BJ (cell line): ENCODE results near the gene CDC7. TPM values are rescaled to one million over a fixed set of nuclear protein-coding genes. Genes with fewer than 3 reads are reported as not detected.

Experiments
- CTCF ChIA-PET: fragments of 350-600 bp; formaldehyde crosslinking; extraction: SDS; loops from one replicate; lab custom pipeline; 2021; ENCODE audit warnings: antibody characterized with exemption, inconsistent platforms; lab: Yijun Ruan, JAX
- POLR2A ChIA-PET: fragments of 300-600 bp; sonication (Branson Sonifier 250); formaldehyde crosslinking; extraction: SDS; loops from one replicate; lab custom pipeline; 2021; ENCODE audit warnings: antibody characterized with exemption; lab: Charles Lee
- DNase-seq: peaks from one replicate; pipeline ENCODE4 v3.0.0-alpha.2; 2011; ENCODE audit warnings: low read depth
- H3K27me3 ChIP-seq: 2 replicates; pipeline ENCODE4 v1.6.0; 2011; ENCODE audit warnings: low read length; ENCODE audit not compliant: control insufficient read depth, insufficient read depth
- H3K36me3 ChIP-seq: 2 replicates; pipeline ENCODE4 v1.5.1; 2011; ENCODE audit warnings: low read length; ENCODE audit not compliant: control insufficient read depth, insufficient read depth
- H3K4me3 ChIP-seq: 2 replicates; pipeline ENCODE4 v1.5.1; 2011; ENCODE audit warnings: low read depth, mild to moderate bottlenecking, control low read depth, low read length
- polyA plus RNA-seq: library from polyadenylated mRNA; depleted of rRNA; stranded (reverse); fragments of >200 nt; gene quantifications from 2 replicates; pipeline ENCODE4 v1.2.3, GENCODE V29; 2011
- TF ChIP-seq, protein P1 (sequence below): IDR thresholded peaks from 2 replicates; pipeline ENCODE4 v1.5.1; 2011; ENCODE audit warnings: low read depth, mild to moderate bottlenecking, control low read depth, inconsistent platforms, low read length, moderate library complexity; ENCODE audit not compliant: insufficient read depth

CDC7 gene
- polyA plus RNA-seq, 1 experiment, result 2.6 TPM

GRCh38 chr1:91537987-91538304 lies 37.3 kb downstream of the CDC7 start:
- Histone ChIP-seq H3K4me3 (no peak overlapping the region), H3K36me3 (no peaks in the 10 kb centered on the region), H3K27me3 (peaks cover 8% of the 10 kb centered on the region)
- no peak for DNase-seq
- ChIA-PET CTCF (interaction anchor here (1.0 to 1.4 kb wide), 2 partner anchors 199 to 348 kb away, joined by 3 to 4 read pairs; partner anchors contain the start of gene TGFBR3), POLR2A (no interaction called here)
- TF ChIP-seq, protein P1, sequence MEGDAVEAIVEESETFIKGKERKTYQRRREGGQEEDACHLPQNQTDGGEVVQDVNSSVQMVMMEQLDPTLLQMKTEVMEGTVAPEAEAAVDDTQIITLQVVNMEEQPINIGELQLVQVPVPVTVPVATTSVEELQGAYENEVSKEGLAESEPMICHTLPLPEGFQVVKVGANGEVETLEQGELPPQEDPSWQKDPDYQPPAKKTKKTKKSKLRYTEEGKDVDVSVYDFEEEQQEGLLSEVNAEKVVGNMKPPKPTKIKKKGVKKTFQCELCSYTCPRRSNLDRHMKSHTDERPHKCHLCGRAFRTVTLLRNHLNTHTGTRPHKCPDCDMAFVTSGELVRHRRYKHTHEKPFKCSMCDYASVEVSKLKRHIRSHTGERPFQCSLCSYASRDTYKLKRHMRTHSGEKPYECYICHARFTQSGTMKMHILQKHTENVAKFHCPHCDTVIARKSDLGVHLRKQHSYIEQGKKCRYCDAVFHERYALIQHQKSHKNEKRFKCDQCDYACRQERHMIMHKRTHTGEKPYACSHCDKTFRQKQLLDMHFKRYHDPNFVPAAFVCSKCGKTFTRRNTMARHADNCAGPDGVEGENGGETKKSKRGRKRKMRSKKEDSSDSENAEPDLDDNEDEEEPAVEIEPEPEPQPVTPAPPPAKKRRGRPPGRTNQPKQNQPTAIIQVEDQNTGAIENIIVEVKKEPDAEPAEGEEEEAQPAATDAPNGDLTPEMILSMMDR, result no peak

- peaks cover 14% of the 10 kb centered on the region for H3K27me3 ChIP-seq
- H3K4me3 ChIP-seq, result no peak overlapping the region
- DNase-seq, result no peak
- H3K36me3 ChIP-seq, result no peaks in the 10 kb centered on the region
- POLR2A ChIA-PET, result no interaction called here
- TF ChIP-seq, protein P1, result no peak
- CTCF ChIA-PET, result no interaction called here
Observed at GRCh38 chr1:91540910-91541309, 40.3 kb downstream of the CDC7 start.

GRCh38 chr1:91541918-91542533 lies 41.4 kb downstream of the CDC7 start:
- ChIA-PET CTCF (no interaction called here), POLR2A (no interaction called here)
- no peak overlapping the region for H3K4me3 ChIP-seq
- no peaks in the 10 kb centered on the region for H3K36me3 ChIP-seq
- peaks cover 16% of the 10 kb centered on the region for H3K27me3 ChIP-seq
- TF ChIP-seq, protein P1, result no peak
- DNase-seq, result no peak

GRCh38 chr1:91545506-91546300 lies 45.1 kb downstream of the CDC7 start:
- TF ChIP-seq, protein P1, result no peak
- no peak for DNase-seq
- CTCF ChIA-PET, result no interaction called here
- POLR2A ChIA-PET, result no interaction called here
- Histone ChIP-seq H3K4me3 (no peak overlapping the region), H3K36me3 (no peaks in the 10 kb centered on the region), H3K27me3 (peaks cover 10% of the 10 kb centered on the region)

DNA sequence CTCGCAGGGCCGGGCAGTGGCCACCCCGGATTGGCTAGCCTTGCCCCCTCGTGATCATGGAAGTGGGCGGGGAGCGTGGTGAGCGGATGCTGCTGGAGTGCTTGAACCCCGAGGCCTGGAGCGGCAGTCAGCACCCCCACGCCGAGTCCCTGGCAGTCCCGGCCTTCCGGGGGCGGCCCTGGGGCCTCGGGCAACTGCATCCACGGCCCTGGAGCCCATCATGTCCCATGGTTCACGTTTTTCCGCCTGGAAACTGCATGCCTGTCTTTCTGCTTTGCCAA lies 45.6 kb downstream of the CDC7 start:
- peaks cover 10% of the 10 kb centered on the region for H3K27me3 ChIP-seq
- ChIA-PET CTCF (no interaction called here), POLR2A (no interaction called here)
- TF ChIP-seq, protein P1, result no peak
- no peaks in the 10 kb centered on the region for H3K36me3 ChIP-seq
- DNase-seq, result no peak
- no peak overlapping the region for H3K4me3 ChIP-seq
